ENCODE data around the gene KAZN.

DNA sequence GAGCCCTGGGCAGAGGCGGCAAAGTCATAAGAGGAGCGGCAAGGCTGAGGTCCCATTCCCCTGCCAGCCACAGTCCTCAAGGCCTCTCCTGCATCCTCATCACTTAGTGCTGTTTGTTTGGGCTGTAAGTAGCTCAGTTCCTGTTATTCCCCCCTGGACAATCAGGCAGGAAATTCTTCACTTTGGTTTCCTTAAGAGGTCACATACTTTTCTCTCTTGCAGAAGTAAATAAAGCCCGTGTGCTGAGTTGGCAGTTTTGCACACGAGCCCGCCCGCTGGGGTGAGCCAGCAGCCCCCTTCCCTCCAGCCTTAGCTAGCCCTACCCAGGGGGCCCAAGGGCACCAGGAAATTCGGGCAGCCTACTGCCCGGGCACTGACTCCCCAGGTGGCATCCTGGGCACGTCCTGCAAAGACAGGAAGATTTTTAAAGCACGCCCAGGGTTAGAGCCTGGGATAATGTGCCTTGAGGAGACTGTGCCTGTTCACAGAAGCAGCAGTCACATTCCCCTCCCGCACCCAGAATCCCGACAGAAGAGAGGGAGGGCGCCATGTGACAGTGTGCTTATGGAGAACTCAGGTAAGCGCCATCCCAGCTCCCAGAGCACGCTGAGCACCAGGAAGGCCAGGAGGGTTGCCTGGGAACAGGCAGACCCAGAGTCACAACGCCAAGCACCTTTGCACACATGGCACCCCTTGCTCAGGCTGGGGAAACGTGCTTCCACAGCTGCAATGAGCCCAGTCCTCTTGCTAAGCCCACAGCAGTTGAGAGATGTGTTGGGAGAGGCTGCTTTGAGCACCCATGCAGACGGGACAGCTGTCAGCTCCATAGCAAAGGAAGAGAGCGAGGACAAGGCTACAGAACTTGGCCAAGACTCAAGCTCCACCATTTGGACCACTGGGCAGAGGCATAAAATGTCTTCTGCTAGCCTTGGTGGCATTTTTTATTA lies 410.6 kb downstream of the KAZN start:
- TF ChIP-seq, protein P1, sequence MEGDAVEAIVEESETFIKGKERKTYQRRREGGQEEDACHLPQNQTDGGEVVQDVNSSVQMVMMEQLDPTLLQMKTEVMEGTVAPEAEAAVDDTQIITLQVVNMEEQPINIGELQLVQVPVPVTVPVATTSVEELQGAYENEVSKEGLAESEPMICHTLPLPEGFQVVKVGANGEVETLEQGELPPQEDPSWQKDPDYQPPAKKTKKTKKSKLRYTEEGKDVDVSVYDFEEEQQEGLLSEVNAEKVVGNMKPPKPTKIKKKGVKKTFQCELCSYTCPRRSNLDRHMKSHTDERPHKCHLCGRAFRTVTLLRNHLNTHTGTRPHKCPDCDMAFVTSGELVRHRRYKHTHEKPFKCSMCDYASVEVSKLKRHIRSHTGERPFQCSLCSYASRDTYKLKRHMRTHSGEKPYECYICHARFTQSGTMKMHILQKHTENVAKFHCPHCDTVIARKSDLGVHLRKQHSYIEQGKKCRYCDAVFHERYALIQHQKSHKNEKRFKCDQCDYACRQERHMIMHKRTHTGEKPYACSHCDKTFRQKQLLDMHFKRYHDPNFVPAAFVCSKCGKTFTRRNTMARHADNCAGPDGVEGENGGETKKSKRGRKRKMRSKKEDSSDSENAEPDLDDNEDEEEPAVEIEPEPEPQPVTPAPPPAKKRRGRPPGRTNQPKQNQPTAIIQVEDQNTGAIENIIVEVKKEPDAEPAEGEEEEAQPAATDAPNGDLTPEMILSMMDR (IDR thresholded peaks at IDR 0.05; ENCODE audit: low read length): no peak
- TF ChIP-seq EZH2 (IDR thresholded peaks at IDR 0.05; ENCODE audit: borderline replicate concordance, low read length): no peak
